Stimulated activated CD4-positive, alpha-beta T cell treated with anti-CD3 and anti-CD28 coated beads, TNF-alpha, amount 100 ng/mL, for 24 hours (primary cell): ENCODE results near the gene ESR1.

Experiments
- DNase-seq, 3 experiments: peaks; one replicate each; pipeline ENCODE4 v3.0.0-alpha.2; 2020; ENCODE audit warnings: low read depth in 3 of 3

ESR1 gene

DNA sequence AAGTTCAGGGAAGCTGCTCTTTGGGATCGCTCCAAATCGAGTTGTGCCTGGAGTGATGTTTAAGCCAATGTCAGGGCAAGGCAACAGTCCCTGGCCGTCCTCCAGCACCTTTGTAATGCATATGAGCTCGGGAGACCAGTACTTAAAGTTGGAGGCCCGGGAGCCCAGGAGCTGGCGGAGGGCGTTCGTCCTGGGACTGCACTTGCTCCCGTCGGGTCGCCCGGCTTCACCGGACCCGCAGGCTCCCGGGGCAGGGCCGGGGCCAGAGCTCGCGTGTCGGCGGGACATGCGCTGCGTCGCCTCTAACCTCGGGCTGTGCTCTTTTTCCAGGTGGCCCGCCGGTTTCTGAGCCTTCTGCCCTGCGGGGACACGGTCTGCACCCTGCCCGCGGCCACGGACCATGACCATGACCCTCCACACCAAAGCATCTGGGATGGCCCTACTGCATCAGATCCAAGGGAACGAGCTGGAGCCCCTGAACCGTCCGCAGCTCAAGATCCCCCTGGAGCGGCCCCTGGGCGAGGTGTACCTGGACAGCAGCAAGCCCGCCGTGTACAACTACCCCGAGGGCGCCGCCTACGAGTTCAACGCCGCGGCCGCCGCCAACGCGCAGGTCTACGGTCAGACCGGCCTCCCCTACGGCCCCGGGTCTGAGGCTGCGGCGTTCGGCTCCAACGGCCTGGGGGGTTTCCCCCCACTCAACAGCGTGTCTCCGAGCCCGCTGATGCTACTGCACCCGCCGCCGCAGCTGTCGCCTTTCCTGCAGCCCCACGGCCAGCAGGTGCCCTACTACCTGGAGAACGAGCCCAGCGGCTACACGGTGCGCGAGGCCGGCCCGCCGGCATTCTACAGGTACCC is at the start of gene ESR1:
Gene ESR1 (plus strand): TSS at position 170 of the 858 bp plus-strand sequence. CDS start 231 bp downstream, at position 401.
- peak in 1 of 3 experiments; percentile 1 for DNase-seq

DNA sequence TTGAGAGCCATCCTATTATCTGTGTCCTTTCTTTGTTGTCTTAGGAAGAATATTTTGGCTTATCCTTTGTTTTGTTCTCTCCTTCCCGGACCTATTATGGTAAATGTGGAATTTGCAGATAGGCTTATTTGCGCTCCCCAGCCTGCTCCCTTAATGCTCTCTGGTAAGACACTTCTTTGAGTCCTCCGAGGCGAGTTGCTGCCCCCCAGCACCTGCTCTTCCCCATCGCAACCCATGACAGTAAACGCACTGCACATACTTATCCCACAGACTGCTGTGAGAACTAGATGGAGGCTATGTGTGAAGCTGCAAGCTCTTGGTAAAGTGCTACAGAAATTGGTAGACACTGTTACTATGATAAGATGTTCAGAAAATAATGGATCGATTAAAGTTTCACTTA is 47.0 kb upstream of the ESR1 start:
- no peak for DNase-seq

DNA sequence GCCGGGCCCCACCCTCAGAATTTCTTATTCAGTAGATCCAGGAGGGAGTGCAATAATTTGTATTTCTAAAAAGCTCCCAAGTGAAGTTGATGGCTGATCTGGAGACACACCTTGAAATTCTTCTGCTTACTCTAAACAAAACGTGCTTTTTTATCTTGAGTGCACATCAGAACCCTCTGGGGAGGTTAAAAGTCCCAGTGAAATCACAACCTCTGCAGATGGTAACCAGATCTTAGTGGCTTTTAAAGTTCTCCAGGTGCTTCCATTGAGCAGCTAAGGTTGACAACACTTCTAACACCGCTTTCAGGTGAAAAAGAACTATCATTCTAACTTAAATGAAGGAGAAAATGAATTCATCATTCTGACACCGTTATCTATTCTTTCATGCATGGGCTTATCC is 45.6 kb upstream of the ESR1 start:
- no peak for DNase-seq

DNA sequence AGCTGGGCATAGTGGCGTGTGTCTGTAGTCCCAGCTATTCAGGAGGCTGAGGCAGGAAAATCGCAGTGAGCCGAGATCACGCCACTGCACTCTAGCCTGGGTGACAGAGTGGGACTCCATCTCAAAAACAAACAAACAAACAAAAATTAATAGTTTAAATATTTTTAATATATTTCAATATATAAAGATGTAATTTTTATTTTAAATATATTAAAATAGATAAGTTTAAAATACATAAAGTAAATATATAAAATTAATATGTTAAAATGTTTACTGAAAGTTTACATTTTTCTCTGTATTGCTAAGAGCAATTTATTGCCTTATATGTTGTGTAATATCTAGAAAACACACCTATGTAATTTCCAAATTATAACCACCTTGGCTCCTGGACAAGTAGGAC is 44.7 kb upstream of the ESR1 start:
- no peak for DNase-seq

DNA sequence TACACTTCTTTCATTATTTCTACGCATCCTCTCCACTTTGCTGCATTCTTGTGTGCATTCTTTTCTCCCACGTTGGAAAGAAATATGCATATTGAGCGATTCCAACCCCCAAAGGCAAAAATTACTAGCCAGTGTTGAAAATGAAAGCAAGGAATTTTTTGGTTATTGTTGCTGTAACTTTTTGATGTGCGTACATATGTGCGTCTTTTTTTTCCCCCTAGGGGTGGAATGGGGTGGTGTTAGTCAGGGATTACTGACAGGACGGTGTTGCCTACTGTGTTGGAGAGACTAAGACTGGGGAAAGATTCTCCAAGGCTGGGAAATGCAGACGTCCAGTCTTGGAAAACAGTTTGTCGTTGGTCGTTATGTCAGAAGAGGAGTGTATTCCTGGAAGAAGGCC is 44.2 kb upstream of the ESR1 start:
- no peak for DNase-seq

DNA sequence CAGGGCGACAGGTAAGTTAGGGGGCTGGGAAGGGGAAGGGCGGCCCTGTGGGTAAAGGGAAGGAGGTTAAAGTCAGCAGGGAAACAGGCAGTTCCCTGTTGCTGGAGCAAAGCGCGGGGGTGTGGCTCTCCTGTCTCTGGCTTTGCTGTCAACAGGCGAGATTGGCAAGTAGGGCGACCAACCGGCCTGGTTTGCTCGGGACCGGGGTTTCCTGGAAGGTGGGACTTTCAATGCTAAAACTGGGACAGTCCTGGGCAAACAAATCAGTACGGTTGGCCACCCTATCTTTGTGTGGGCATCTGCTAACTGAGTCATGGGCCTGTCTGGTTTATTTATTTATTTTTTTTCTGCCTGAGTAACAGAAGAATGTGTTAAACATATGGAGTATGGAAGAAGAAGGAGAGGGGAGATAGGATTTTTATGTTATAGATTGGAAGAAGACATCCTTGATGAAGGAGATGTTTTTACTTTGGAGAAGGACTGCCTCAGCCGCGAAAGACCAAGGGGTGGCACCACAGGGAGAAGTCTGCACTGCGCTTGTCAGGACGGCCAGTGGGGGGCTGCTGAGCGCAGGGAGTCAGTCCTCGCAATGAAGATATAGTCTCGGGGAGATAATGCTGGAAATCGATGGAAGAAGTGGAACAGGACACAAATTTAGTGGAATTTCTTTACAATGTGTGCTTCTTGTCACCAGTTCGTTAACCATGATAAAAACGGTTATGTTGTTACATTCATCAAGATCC is 43.4 kb upstream of the ESR1 start:
- DNase-seq, result peak; percentile 5 to 41 (median 9)

DNA sequence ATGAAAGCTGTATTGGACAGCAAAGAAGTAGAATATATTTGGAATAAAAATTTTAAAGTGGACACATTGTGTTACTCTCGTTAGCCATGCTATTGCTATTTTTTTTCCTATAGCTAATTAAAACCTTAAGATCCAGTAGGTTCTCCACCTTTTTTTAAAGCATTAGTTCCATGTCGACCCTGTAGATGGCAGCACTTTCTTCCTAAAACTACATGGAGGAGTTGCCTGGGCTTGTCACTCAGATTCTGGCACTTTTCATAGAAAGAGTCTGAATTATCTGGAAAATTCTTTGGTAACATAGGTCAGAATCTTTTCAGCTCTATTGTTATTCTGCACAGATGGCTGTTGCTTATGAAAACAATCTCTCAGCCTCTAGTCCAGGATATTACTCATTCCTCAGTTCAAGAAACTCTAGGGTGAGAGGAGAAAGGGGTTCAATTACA is 42.0 kb upstream of the ESR1 start:
- peak in 1 of 3 experiments; percentile 28 for DNase-seq

DNA sequence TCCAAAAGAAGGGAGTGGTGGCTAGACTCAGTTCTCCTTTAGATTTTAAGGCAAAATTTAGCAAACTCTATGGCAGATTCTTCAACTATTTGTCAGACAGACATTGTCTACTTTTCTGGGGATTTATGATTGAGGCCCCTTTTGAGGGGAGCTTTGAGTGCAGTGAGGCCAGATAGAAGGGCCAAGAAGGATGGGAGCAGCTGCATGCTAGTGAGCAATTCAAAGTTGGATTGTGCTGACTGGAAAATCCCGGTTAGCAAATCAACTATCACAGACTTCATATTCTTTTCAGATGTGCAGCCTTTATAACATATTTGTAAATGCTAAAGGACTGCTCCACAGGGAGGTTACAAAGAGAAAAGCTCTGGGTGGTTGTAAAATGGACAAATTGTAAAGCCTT is 35.0 kb upstream of the ESR1 start:
- no peak for DNase-seq

DNA sequence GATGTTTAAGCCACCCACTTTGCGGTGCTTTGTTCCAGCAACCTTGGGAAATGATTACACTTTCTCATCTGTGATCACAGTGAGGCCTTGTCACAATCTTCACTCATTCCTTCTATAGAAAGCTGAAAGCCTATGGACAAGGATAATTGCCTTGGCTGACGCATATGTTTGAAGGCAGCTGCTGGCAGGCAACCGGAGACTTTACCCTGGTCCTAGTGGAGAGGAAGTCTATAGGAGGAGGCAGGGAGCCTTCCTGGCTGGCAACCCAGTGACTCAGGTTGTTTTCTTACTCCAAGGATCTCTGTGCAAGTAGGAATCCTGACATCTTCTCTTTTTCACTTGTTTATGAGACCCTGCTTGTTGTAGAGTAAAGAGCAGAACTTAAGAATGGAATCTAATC is 34.1 kb upstream of the ESR1 start:
- no peak for DNase-seq

DNA sequence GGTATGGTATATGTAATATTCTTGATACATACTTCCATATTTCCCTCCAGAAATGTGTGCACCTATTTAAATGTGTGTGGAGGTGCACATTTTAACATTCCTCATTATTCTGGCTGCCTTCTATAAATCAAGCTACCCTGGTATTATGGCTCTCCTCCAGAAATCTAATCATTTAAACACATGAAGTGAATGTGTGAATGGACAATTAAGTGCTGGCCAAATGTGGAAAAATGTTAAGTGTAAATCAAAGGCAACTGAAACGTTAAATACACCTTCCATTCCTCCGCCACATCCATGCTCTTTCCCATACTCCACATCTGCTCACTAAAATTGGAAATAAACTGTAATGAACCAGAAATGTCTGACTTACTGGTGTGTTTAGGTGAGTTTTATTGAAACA is 24.9 kb upstream of the ESR1 start:
- no peak for DNase-seq

DNA sequence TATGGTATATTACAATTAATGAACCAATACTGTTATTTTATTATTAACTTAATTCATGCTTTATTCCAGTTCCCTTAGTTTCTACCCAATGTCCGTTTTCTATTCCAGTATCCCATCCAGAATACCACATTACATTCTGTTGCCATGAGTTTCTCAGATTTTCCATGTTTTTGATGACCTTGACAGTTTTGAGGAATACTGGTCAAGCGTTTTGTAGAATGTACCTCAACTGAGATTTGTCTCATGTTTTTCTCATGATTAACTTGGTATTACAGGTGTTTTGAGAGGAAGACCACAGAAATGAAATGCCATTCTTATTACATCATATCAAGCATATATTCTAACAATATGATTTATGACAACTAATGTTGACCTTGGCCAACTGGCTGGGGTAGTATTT is 23.8 kb upstream of the ESR1 start:
- DNase-seq, result no peak

DNA sequence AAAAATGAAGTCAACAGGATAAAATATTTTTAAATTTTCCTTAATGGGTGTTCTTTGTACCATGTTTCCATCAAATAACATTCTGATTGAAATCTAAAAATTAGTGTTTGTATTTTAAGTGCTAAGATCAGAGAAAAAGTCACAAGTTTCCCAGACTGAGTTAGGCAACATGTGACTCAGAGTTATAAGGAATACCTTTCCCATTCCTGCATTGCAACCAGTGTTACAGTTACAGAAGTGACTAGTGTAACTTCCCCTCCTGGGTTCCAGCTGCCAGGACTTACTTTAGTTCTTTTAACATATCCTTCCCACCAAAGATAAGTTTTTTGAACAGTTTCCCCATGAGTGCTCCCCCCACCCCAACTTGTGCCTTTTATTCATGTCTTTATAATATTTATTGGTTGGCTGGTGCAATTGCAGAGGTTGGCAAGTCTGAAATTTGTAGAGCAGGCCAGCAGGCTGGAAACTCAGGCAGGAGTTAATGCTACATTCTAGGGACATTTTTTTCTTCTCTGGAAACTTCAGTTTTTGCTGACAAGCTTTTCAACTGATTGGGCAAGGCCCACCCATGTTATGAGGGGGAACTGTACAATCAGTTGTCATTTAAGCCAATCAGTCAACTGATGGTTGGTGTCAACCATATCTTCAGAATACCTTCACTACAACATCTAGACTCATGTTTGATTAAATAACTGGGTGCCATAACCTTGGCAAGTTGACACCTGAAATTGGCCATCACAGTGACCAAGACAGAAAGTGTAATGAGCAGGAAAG is 22.9 kb upstream of the ESR1 start:
- no peak for DNase-seq

DNA sequence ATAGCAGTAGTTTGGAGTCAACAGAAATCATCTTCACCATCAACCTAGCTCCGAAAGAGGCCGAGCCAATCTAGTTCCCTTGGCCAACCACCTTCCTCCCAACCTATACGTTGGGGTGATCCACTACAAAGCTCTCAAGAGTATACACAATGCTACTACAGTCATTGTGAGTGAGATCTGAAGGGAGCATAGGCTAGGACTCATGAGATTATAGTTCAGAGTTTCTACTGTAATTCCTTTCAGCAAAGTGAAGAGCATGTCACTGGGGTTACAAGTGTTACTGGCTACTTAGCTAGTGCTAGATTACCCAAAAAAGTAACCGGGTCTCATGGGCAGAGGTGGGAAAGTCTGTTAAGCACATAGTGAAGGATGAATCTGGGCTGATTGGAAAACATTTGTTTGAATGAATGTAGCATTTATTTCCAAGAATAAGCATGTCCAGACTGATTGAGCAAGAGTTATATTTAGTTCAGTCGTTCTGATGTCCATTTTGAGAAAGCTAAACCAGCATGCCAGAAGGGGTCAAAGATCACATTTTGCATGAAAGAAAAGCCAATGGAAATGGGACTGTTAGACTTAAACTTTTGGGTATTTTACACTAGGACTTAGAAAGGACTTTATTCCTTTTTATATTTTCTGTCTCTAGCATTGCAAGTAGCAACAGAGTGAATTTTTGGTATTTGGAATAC is 10.5 kb upstream of the ESR1 start:
- no peak for DNase-seq

DNA sequence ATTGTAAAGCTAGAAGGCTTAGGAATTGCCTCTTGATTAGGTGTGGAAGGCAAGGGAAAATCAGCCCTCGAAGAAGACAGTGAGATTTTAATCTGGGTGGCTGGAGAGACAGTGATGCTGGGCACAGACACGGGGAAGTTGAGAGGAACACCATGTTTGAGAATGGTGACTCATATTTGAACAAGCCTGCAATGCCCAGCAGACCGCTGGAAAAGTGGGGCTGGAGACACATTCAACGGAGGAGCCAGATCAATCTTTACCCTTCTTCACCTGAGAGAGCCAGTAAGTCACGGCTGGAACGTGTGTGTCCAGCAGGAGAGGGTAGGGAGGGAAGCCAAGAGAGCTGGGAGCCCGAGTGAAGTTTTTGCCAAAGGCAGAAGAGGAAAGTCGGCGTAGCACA is 3.7 kb upstream of the ESR1 start:
- no peak for DNase-seq

DNA sequence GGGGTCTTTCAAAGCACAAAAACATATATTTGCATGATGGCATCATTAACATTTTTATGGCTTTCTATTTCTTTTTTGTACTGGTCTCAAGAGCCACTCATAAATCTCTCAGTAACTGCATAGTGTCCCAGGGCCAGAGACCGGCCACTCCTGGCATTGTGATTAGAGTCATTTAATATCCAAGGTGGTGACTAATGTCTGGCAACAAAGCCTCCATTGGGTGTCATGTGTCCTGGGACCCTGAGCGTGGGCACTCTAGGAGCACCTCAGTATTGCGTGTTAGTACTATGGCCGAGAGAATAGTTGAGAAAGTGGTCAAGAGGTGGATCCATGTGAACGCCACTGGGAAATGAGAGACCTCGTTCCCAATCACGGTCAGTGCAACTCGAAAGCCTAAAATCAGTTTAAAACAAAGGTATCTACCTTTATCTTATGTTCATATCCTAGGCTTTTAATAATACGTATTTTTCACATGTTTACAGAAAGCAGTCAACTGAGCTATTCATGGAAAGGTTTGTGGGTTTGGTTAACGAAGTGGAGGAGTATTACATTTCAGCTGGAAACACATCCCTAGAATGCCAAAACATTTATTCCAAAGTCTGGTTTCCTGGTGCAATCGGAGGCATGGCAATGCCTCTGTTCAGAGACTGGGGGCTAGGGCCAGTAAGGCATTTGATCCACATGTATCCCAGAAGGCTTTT is 2.7 kb upstream of the ESR1 start:
- DNase-seq, result no peak

DNA sequence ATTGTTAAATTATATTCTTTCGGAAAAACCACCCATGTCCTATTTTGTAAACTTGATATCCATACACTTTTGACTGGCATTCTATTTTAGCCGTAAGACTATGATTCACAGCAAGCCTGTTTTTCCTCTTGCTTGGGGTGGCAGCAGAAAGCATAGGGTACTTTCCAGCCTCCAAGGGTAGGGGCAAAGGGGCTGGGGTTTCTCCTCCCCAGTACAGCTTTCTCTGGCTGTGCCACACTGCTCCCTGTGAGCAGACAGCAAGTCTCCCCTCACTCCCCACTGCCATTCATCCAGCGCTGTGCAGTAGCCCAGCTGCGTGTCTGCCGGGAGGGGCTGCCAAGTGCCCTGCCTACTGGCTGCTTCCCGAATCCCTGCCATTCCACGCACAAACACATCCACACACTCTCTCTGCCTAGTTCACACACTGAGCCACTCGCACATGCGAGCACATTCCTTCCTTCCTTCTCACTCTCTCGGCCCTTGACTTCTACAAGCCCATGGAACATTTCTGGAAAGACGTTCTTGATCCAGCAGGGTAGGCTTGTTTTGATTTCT is 2.1 kb upstream of the ESR1 start:
- no peak for DNase-seq

DNA sequence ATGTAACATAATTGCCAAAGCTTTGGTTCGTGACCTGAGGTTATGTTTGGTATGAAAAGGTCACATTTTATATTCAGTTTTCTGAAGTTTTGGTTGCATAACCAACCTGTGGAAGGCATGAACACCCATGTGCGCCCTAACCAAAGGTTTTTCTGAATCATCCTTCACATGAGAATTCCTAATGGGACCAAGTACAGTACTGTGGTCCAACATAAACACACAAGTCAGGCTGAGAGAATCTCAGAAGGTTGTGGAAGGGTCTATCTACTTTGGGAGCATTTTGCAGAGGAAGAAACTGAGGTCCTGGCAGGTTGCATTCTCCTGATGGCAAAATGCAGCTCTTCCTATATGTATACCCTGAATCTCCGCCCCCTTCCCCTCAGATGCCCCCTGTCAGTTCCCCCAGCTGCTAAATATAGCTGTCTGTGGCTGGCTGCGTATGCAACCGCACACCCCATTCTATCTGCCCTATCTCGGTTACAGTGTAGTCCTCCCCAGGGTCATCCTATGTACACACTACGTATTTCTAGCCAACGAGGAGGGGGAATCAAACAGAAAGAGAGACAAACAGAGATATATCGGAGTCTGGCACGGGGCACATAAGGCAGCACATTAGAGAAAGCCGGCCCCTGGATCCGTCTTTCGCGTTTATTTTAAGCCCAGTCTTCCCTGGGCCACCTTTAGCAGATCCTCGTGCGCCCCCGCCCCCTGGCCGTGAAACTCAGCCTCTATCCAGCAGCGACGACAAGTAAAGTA is 547 bp upstream of the ESR1 start:
- no peak for DNase-seq

DNA sequence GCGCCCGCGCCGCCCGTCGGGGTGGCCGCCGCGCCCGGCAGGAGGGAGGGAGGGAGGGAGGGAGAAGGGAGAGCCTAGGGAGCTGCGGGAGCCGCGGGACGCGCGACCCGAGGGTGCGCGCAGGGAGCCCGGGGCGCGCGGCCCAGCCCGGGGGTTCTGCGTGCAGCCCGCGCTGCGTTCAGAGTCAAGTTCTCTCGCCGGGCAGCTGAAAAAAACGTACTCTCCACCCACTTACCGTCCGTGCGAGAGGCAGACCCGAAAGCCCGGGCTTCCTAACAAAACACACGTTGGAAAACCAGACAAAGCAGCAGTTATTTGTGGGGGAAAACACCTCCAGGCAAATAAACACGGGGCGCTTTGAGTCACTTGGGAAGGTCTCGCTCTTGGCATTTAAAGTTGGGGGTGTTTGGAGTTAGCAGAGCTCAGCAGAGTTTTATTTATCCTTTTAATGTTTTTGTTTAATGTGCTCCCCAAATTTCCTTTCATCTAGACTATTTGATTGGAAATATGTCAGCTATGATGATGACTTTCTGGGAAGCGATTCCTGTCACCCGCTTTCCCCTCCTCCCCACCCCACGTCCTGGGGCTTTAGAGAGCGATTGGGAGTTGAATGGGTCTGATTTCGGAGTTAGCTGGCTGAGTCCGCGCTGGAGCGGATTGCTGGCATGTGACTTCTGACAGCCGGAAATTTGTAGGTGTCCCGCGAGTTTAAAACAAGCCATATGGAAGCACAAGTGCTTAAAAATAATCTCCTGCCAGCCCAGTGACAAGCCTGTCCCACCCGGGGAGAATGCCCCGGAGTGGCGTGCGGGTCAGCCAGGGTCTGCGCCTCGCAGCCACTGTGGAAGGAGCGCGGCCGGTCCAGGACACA is 1.1 kb downstream of the ESR1 start:
- peak in 1 of 3 experiments; percentile 2 for DNase-seq

DNA sequence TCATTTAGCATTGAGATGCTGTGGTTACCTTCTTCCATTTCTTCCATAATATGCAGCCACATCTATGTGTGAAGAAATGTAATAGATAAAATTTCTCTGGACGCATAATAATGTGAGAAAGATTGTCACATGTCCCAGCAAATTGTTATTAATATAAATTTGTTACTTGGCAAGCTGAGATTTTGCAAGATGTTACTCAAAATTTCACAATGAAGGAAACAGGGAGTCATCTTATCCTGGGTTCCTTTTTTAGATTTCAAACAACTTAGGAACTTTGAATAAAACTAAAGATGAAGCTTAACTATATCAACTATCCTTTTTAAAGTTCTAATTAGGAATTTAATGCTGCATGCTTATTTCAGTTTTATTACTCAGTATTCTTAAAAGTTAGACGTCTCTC is 3.6 kb downstream of the ESR1 start:
- no peak for DNase-seq
